Mesenchymal stem cell (in vitro differentiated cells and primary cell): ENCODE measurements around the gene POLRMT.
A peak's percentile ranks its signal among the peaks of the same experiment; 100 is the strongest.

Experiments
- DNase-seq: peaks from one replicate; pipeline ENCODE4 v3.0.0-alpha.2; 2013
- H2AFZ ChIP-seq: one replicate; pipeline ENCODE4 v1.6.1; 2013; ENCODE audit warnings: low read depth, mild to moderate bottlenecking, control low read depth, inconsistent platforms, low read length, moderate library complexity
- H2AK5ac ChIP-seq: 2 replicates; pipeline ENCODE4 v1.6.1; 2013; ENCODE audit warnings: low read length, moderate library complexity, mild to moderate bottlenecking, inconsistent platforms; ENCODE audit not compliant: severe bottlenecking
- H2BK120ac ChIP-seq: one replicate; pipeline ENCODE4 v1.6.1; 2013; ENCODE audit warnings: low read depth, mild to moderate bottlenecking, inconsistent platforms, low read length, moderate library complexity
- H2BK12ac ChIP-seq, 2 experiments: one replicate each; pipeline ENCODE4 v1.6.1; 2013; ENCODE audit warnings: inconsistent platforms in 2 of 2, low read length in 2 of 2, mild to moderate bottlenecking in 2 of 2, moderate library complexity in 2 of 2, control low read depth in 1 of 2
- H2BK15ac ChIP-seq: one replicate; pipeline ENCODE4 v1.6.1; 2013; ENCODE audit warnings: mild to moderate bottlenecking, low read depth, inconsistent platforms; ENCODE audit not compliant: poor library complexity, severe bottlenecking
- H2BK5ac ChIP-seq: 2 replicates; pipeline ENCODE4 v1.6.1; 2013; ENCODE audit warnings: low read depth, mild to moderate bottlenecking, low read length, control low read depth, inconsistent platforms; ENCODE audit not compliant: poor library complexity, severe bottlenecking
- H3K14ac ChIP-seq, 2 experiments: one replicate each; pipeline ENCODE4 v1.6.1; 2013; ENCODE audit warnings: inconsistent platforms in 2 of 2, low read length in 2 of 2, control low read depth in 1 of 2, mild to moderate bottlenecking in 1 of 2, moderate library complexity in 1 of 2
- H3K18ac ChIP-seq, 2 experiments: one replicate each; pipeline ENCODE4 v1.6.1; 2013; ENCODE audit warnings: inconsistent platforms in 2 of 2, low read length in 2 of 2, control low read depth in 1 of 2, low read depth in 1 of 2, mild to moderate bottlenecking in 1 of 2
- H3K23ac ChIP-seq, 2 experiments: one replicate each; pipeline ENCODE4 v1.6.1; 2013; ENCODE audit warnings: inconsistent platforms in 2 of 2, low read length in 2 of 2, mild to moderate bottlenecking in 2 of 2, moderate library complexity in 2 of 2, control low read depth in 1 of 2
- H3K27ac ChIP-seq: 2 replicates; pipeline ENCODE4 v1.5.1; 2013; ENCODE audit warnings: mild to moderate bottlenecking, moderate library complexity, low read length, control low read depth, inconsistent platforms; ENCODE audit not compliant: poor library complexity, severe bottlenecking
- H3K27me3 ChIP-seq, 2 experiments: 2 replicates each; pipeline versions ENCODE4 v1.6.1 to v1.7.0; 2013; ENCODE audit warnings: low read length in 2 of 2, mild to moderate bottlenecking in 2 of 2, moderate library complexity in 2 of 2, control low read depth in 1 of 2, inconsistent platforms in 1 of 2; ENCODE audit not compliant: control insufficient read depth in 1 of 2, insufficient read depth in 1 of 2
- H3K36me3 ChIP-seq, 2 experiments: 2 replicates each; pipeline versions ENCODE4 v1.6.1 to v1.7.0; 2013; ENCODE audit warnings: low read length in 2 of 2, control low read depth in 1 of 2, inconsistent platforms in 1 of 2, low read depth in 1 of 2, mild to moderate bottlenecking in 1 of 2; ENCODE audit not compliant: insufficient read depth in 2 of 2, control insufficient read depth in 1 of 2
- H3K4ac ChIP-seq, 2 experiments: one replicate each; pipeline ENCODE4 v1.6.1; 2013; ENCODE audit warnings: inconsistent platforms in 2 of 2, low read length in 2 of 2, mild to moderate bottlenecking in 2 of 2, moderate library complexity in 2 of 2, control low read depth in 1 of 2, low read depth in 1 of 2
- H3K4me1 ChIP-seq: 2 replicates; pipeline ENCODE4 v1.6.1; 2013; ENCODE audit warnings: low read depth, low read length, control low read depth; ENCODE audit not compliant: control insufficient read depth, insufficient read depth
- H3K4me2 ChIP-seq: 2 replicates; pipeline ENCODE4 v1.6.1; 2013; ENCODE audit warnings: low read length, mild to moderate bottlenecking, inconsistent platforms; ENCODE audit not compliant: poor library complexity, severe bottlenecking
- H3K4me3 ChIP-seq, 2 experiments: 2 replicates each; pipeline versions ENCODE4 v1.5.1 to v1.7.0; 2013; ENCODE audit warnings: low read length in 2 of 2, mild to moderate bottlenecking in 2 of 2, control low read depth in 1 of 2, low read depth in 1 of 2; ENCODE audit not compliant: insufficient read depth in 1 of 2
- H3K79me1 ChIP-seq: replicated peaks from 2 replicates; pipeline ENCODE4 v1.6.1; 2013; ENCODE audit warnings: mild to moderate bottlenecking, control low read depth, low read length, inconsistent platforms; ENCODE audit not compliant: poor library complexity, severe bottlenecking
- H3K9ac ChIP-seq: 2 replicates; pipeline ENCODE4 v1.7.0; 2013; ENCODE audit warnings: mild to moderate bottlenecking, low read length, moderate library complexity
- H3K9me3 ChIP-seq: 2 replicates; pipeline ENCODE4 v1.7.0; 2013; ENCODE audit warnings: mild to moderate bottlenecking, low read length; ENCODE audit not compliant: control insufficient read depth
- H4K8ac ChIP-seq: one replicate; pipeline ENCODE4 v1.6.1; 2013; ENCODE audit warnings: inconsistent platforms, mild to moderate bottlenecking, low read length, moderate library complexity
- H4K91ac ChIP-seq: one replicate; pipeline ENCODE4 v1.6.1; 2013; ENCODE audit warnings: mild to moderate bottlenecking, low read length, inconsistent platforms
- WGBS: methylation state at CpG from one replicate; pipeline ENCODE4 v1.1.7; 2013; ENCODE audit warnings: mixed read lengths; 5-methylcytosine and 5-hydroxymethylcytosine counted together

POLRMT gene

DNA sequence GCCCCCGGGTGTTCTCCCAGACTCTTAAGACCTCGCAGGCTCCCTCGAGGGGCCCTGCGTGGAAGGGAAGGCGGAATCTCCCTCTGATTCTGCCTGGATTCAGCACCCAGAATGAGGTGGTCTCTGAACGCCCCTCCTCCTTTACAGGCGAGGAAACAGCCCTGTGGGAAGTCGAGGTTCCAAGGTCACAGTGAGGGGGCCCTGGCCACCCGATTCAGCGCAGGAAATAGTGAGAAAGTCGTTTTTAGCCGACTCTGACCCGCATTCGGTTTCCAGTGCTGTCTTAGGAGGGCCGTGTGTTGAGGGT is 59.9 kb downstream of the POLRMT start:
- peak overlapping the region; percentile 59 to 80 for H3K4ac ChIP-seq
- H2AK5ac ChIP-seq, result peak overlapping the region; percentile 76
- H3K23ac ChIP-seq, result peak overlapping the region in 1 of 2 experiments; percentile 63
- H2BK15ac ChIP-seq, result no peak overlapping the region
- H3K18ac ChIP-seq, result peak overlapping the region; percentile 29 to 94
- peak overlapping the region; percentile 50 for H3K27ac ChIP-seq
- peak overlapping the region; percentile 95 for H3K9ac ChIP-seq
- peak overlapping the region; percentile 60 for H4K8ac ChIP-seq
- peaks cover 47% of the 10 kb centered on the region for H3K4me1 ChIP-seq
- no peaks in the 10 kb centered on the region for H3K27me3 ChIP-seq
- H3K9me3 ChIP-seq, result no peaks in the 10 kb centered on the region
- H3K4me3 ChIP-seq, result peak overlapping the region; percentile 95
- no peak overlapping the region for H2BK5ac ChIP-seq
- no peak overlapping the region for H2AFZ ChIP-seq
- 1% methylated on average over 15 of the region's 15 CpGs for WGBS
- peak overlapping the region in 1 of 2 experiments; percentile 89 for H3K14ac ChIP-seq
- peak overlapping the region; percentile 95 for H3K4me2 ChIP-seq
- DNase-seq, result no peak
- H2BK120ac ChIP-seq, result no peak overlapping the region
- H2BK12ac ChIP-seq, result peak overlapping the region in 1 of 2 experiments; percentile 73
- no peaks in the 10 kb centered on the region for H3K79me1 ChIP-seq
- peak overlapping the region; percentile 45 for H4K91ac ChIP-seq
- peaks cover 0 to 19% of the 10 kb centered on the region in 2 experiments for H3K36me3 ChIP-seq

DNA sequence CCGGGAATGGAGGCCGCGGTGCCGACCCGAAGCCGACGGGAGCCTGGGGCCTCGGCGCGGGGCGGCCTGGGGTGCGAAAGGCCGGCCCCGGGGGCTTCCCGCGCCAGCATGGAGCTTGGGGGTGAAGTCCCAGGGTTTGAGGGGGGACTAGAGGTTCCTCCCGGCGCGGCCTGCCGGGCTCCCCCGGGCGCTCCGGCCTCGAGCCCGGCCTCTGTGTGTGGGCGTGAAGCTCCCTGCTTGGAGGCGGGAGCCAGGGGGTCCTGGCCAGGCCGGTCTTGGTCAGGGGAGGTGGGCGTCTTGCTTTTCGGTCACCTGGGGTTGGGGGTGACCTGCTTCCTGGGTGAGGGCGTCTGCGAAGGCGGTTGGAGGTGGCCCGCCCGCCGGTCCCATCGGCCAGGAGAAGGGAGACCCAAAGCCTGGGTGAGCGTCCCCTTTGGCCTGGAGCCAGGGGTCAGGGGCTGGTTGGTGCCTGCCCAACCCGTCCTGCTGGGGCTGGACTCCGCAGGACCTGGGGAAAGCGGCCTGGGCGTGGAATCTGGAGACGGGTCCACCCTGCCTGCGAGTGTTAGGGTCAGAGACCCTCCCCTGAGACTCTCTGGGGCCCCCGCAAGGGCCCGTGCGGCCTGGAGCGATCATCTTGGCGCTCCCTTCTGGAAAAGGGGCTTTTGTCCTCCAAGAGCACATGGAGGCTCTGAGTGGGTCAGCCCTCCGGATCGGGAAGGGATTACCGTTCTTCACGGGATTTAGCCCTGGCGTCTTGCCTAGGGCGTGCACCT is 60.4 kb downstream of the POLRMT start:
- WGBS, result 1% methylated on average over 48 of the region's 55 CpGs
- Histone ChIP-seq H3K9ac (peak overlapping the region; percentile 95), H2AK5ac (peak overlapping the region; percentile 76), H2BK5ac (peak overlapping the region; percentile 87), H4K8ac (peak overlapping the region; percentile 74), H3K4ac (peak overlapping the region; percentile 70 to 98), H3K9me3 (no peaks in the 10 kb centered on the region), H3K4me1 (peaks cover 44% of the 10 kb centered on the region), H3K4me2 (peak overlapping the region; percentile 95), H3K18ac (peak overlapping the region; percentile 94), H3K4me3 (peak overlapping the region; percentile 95), H3K27me3 (no peaks in the 10 kb centered on the region), H2BK15ac (peak overlapping the region; percentile 6), H2BK12ac (peak overlapping the region in 1 of 2 experiments; percentile 73), H2AFZ (no peak overlapping the region), H3K27ac (peak overlapping the region; percentile 50), H2BK120ac (peak overlapping the region; percentile 93), H3K79me1 (no peaks in the 10 kb centered on the region), H3K36me3 (peaks cover 0 to 14% of the 10 kb centered on the region in 2 experiments), H3K14ac (peak overlapping the region; percentile 79 to 89), H4K91ac (peak overlapping the region; percentile 85), H3K23ac (peak overlapping the region; percentile 24 to 46)
- peak; percentile 70 for DNase-seq

- Histone ChIP-seq H2BK120ac (peak within 1 kb of the TSS; percentile 93), H3K18ac (peak within 1 kb of the TSS; percentile 94), H2BK15ac (peak within 1 kb of the TSS; percentile 85), H3K23ac (peak within 1 kb of the TSS; percentile 24 to 63), H3K4me3 (peak within 1 kb of the TSS; percentile 95), H3K4me1 (peaks cover 38% of the 10 kb centered on the region), H2AFZ (peak within 1 kb of the TSS; percentile 46), H3K27ac (peak within 1 kb of the TSS; percentile 98), H4K8ac (peak within 1 kb of the TSS; percentile 88), H2BK12ac (peak within 1 kb of the TSS in 1 of 2 experiments; percentile 96), H3K9me3 (no peaks in the 10 kb centered on the region), H2BK5ac (peak within 1 kb of the TSS; percentile 87), H3K4ac (peak within 1 kb of the TSS; percentile 80 to 98), H3K9ac (peak within 1 kb of the TSS; percentile 95), H4K91ac (peak within 1 kb of the TSS; percentile 85), H3K14ac (peak within 1 kb of the TSS; percentile 79 to 89), H2AK5ac (peak within 1 kb of the TSS; percentile 76), H3K27me3 (no peaks in the 10 kb centered on the region), H3K79me1 (no peaks in the 10 kb centered on the region), H3K36me3 (peaks cover 0 to 7% of the 10 kb centered on the region in 2 experiments), H3K4me2 (peak within 1 kb of the TSS; percentile 95)
- DNase-seq, result peak; percentile 97
- WGBS, result under 1% methylated on average over 60 of the region's 79 CpGs
Measured at GRCh38 chr19:572140-572742, 61.1 kb downstream of the POLRMT start, which contains the start of gene BSG. Gene BSG, plus strand, starts transcription at chr19:572596. Its CDS starts 39 bp downstream, at chr19:572635.

GRCh38 chr19:571566-571974 is 61.8 kb downstream of the POLRMT start:
- H3K9me3 ChIP-seq, result no peaks in the 10 kb centered on the region
- peak overlapping the region in 1 of 2 experiments; percentile 96 for H2BK12ac ChIP-seq
- no peak overlapping the region for H3K23ac ChIP-seq
- H4K8ac ChIP-seq, result peak overlapping the region; percentile 74
- H3K4ac ChIP-seq, result peak overlapping the region in 1 of 2 experiments; percentile 65
- H3K4me3 ChIP-seq, result peak overlapping the region; percentile 59 to 74
- peak overlapping the region; percentile 85 for H2BK15ac ChIP-seq
- peaks cover 0 to under 1% of the 10 kb centered on the region in 2 experiments for H3K36me3 ChIP-seq
- no peaks in the 10 kb centered on the region for H3K27me3 ChIP-seq
- H3K9ac ChIP-seq, result peak overlapping the region; percentile 88
- peak overlapping the region; percentile 46 for H2AFZ ChIP-seq
- H3K18ac ChIP-seq, result peak overlapping the region; percentile 79 to 92
- H2BK120ac ChIP-seq, result peak overlapping the region; percentile 73
- H2AK5ac ChIP-seq, result no peak overlapping the region
- no peaks in the 10 kb centered on the region for H3K79me1 ChIP-seq
- no peak overlapping the region for H4K91ac ChIP-seq
- H3K14ac ChIP-seq, result peak overlapping the region in 1 of 2 experiments; percentile 35
- WGBS, result 4% methylated on average over 14 of the region's 14 CpGs
- H3K27ac ChIP-seq, result peak overlapping the region; percentile 98
- peak; percentile 81 for DNase-seq
- peaks cover 31% of the 10 kb centered on the region for H3K4me1 ChIP-seq
- peak overlapping the region; percentile 90 for H3K4me2 ChIP-seq
- no peak overlapping the region for H2BK5ac ChIP-seq
